K562 (cell line): Measurements from ENCODE around the gene NDUFAF5. TPM values are rescaled to one million over a fixed set of nuclear protein-coding genes. Genes with fewer than 3 reads are reported as not detected.

Source experiments
- ATAC-seq: fragments of 200-7000 bp; cut with Tn5 transposase; 3 replicates; pipeline ENCODE4 v1.9.1; 2020; ENCODE audit warnings: moderate library complexity
- Bru-seq: library from RNA; stranded (reverse); fragments of 400-500 nt; gene quantifications from one replicate; lab custom pipeline; 2021; lab: Mats Ljungman, UMichigan
- BruChase-seq, 2 experiments: library from RNA; stranded (reverse); fragments of 400-500 nt; gene quantifications; one replicate each; lab custom pipeline; 2021; lab: Mats Ljungman, UMichigan
- BruUV-seq: library from RNA; stranded (reverse); fragments of 400-500 nt; replicated peaks from 2 replicates; lab custom pipeline; 2021; lab: Mats Ljungman, UMichigan
- CTCF ChIA-PET: fragments of 300-600 bp; formaldehyde crosslinking; extraction: SDS; loops from one replicate; lab custom pipeline; 2021; ENCODE audit warnings: low intra/inter-chr PET ratio; lab: Yijun Ruan, JAX
- POLR2A ChIA-PET: fragments of 300-600, 350-650 bp; sonication (Branson Sonifier 250); formaldehyde crosslinking; extraction: SDS; loops from one replicate; lab custom pipeline; 2021; ENCODE audit warnings: antibody characterized with exemption, inconsistent platforms; lab: Yijun Ruan, JAX
- DNase-seq, 4 experiments: peaks; one replicate each; pipeline versions ENCODE4 v3.0.0 to v3.0.0-alpha.2; 2011 to 2018; ENCODE audit warnings: low spot score in 3 of 4, mixed read lengths in 3 of 4; ENCODE audit errors: extremely low read depth in 1 of 4
- FAIRE-seq: peaks from 2 replicates; lab custom pipeline; 2011; peaks lifted over from hg19 to GRCh38; lab: Jason Lieb, UNC
- H2AFZ ChIP-seq: 2 replicates; pipeline ENCODE4 v1.6.0; 2011; ENCODE audit warnings: low read depth, low read length, control low read depth, inconsistent platforms
- H3K27ac ChIP-seq: fragments of 200-600 bp; 3 replicates; pipeline ENCODE4 v1.8.0; 2011; ENCODE audit warnings: low read depth, mild to moderate bottlenecking, control low read depth, inconsistent platforms, low read length, moderate library complexity, mixed read lengths; ENCODE audit errors: extremely low read depth
- H3K27me3 ChIP-seq, 2 experiments: fragments of 300-600 bp in 1 of 2; 2 replicates in 1 of 2; 3 replicates in 1 of 2; pipeline versions ENCODE4 v1.6.0 to v1.8.0; 2011; ENCODE audit warnings: inconsistent platforms in 2 of 2, low read length in 2 of 2, mild to moderate bottlenecking in 1 of 2, mixed read lengths in 1 of 2, moderate library complexity in 1 of 2; ENCODE audit not compliant: control insufficient read depth in 2 of 2, insufficient read depth in 2 of 2
- H3K36me3 ChIP-seq: fragments of 300-600 bp; 3 replicates; pipeline ENCODE4 v1.8.0; 2011; ENCODE audit warnings: mild to moderate bottlenecking, low read length, inconsistent platforms; ENCODE audit not compliant: control insufficient read depth, insufficient read depth
- H3K4me1 ChIP-seq, 2 experiments: fragments of 200-600 bp in 1 of 2; replicated peaks in 1 of 2; 2 replicates in 1 of 2; 3 replicates in 1 of 2; pipeline versions ENCODE4 v1.5.1 to v1.8.0; 2011; ENCODE audit warnings: inconsistent platforms in 2 of 2, low read length in 2 of 2, mild to moderate bottlenecking in 1 of 2, mixed read lengths in 1 of 2, moderate library complexity in 1 of 2; ENCODE audit not compliant: control insufficient read depth in 2 of 2, insufficient read depth in 2 of 2
- H3K4me2 ChIP-seq: 2 replicates; pipeline ENCODE4 v1.6.1; 2011; ENCODE audit warnings: low read length, control low read depth, inconsistent platforms, mixed read lengths; ENCODE audit not compliant: insufficient read depth
- H3K4me3 ChIP-seq: fragments of 200-600 bp; sonication (generic), shearing (Covaris generic); 2 replicates; pipeline ENCODE4 v1.5.1; 2016; ENCODE audit warnings: control low read depth, inconsistent platforms
- H3K79me2 ChIP-seq: fragments of 200-600 bp; 3 replicates; pipeline ENCODE4 v1.8.0; 2011; ENCODE audit warnings: low read length, inconsistent platforms; ENCODE audit not compliant: control insufficient read depth, insufficient read depth
- H3K9ac ChIP-seq, 2 experiments: 2 replicates each; pipeline versions ENCODE4 v1.6.0 to v1.6.1; 2011; ENCODE audit warnings: low read depth in 2 of 2, low read length in 2 of 2, control low read depth in 1 of 2, inconsistent platforms in 1 of 2, mild to moderate bottlenecking in 1 of 2, mixed read lengths in 1 of 2; ENCODE audit not compliant: insufficient read depth in 1 of 2
- H3K9me1 ChIP-seq: one replicate; pipeline ENCODE4 v1.6.0; 2011; ENCODE audit warnings: inconsistent platforms, mild to moderate bottlenecking, low read length, moderate library complexity; ENCODE audit not compliant: control insufficient read depth, insufficient read depth
- H3K9me3 ChIP-seq: replicated peaks from 2 replicates; pipeline ENCODE4 v1.5.1; 2011; ENCODE audit warnings: low read depth, low read length, inconsistent platforms; ENCODE audit not compliant: control insufficient read depth, insufficient read depth
- H4K20me1 ChIP-seq: replicated peaks from 2 replicates; pipeline ENCODE4 v1.6.1; 2011; ENCODE audit warnings: low read length, inconsistent platforms, mixed read lengths; ENCODE audit not compliant: control insufficient read depth, insufficient read depth
- HOXB6 ChIP-seq: fragments of 250-450 bp; sonication (Bioruptor Pico); IDR thresholded peaks from 2 replicates; pipeline ENCODE4 v1.5.1; 2022; ENCODE audit warnings: mild to moderate bottlenecking, borderline replicate concordance
- MBD2 ChIP-seq: sonication (generic); IDR thresholded peaks from 2 replicates; pipeline ENCODE4 v1.6.1; 2016; ENCODE audit warnings: low read depth, borderline replicate concordance
- NBN ChIP-seq: fragments of 450-650 bp; IDR thresholded peaks from 2 replicates; pipeline ENCODE4 v1.6.1; 2016; ENCODE audit warnings: low read depth, mild to moderate bottlenecking
- PCBP2 ChIP-seq: fragments of 200-400 bp; formaldehyde crosslinking; IDR thresholded peaks from 2 replicates; pipeline ENCODE4 v1.6.1; 2018; ENCODE audit warnings: low read length, low read depth, mild to moderate bottlenecking, moderate library complexity; ENCODE audit not compliant: poor library complexity, severe bottlenecking
- ZNF79 ChIP-seq: fragments of 250-450 bp; sonication (Bioruptor Pico); IDR thresholded peaks from 2 replicates; pipeline ENCODE4 v1.4.0; 2020; ENCODE audit warnings: low read depth, mild to moderate bottlenecking, moderate library complexity
- WGBS: fragments of 100-300 bp; shearing (Covaris generic); methylation state at CpG from one replicate; pipeline ENCODE4 v1.1.6; 2016; ENCODE audit warnings: low coverage, mixed read lengths; ENCODE audit not compliant: insufficient coverage; ENCODE audit errors: missing lambda C conversion rate; 5-methylcytosine and 5-hydroxymethylcytosine counted together
- in situ Hi-C: fragments of 300-500 bp; cut with MboI; formaldehyde crosslinking; loops from 4 replicates; pipeline ENCODE4 v1.15.0; 2018; ENCODE audit warnings: inconsistent platforms, mixed read lengths
- intact Hi-C: fragments of 100-400 bp; cut with micrococcal nuclease; formaldehyde crosslinking; loops from 2 replicates; pipeline ENCODE4 v1.14.2; 2022
- long read RNA-seq, 3 experiments: library from polyadenylated mRNA in 2 of 3; library from RNA in 1 of 3; unstranded in 2 of 3; stranded (forward) in 1 of 3; transcript quantifications; one replicate each; pipeline ENCODE4 v2.0.0, GENCODE V29; 2019 to 2022
- polyA minus RNA-seq, 3 experiments: library from RNA; depleted of rRNA, polyadenylated mRNA; stranded (reverse); fragments of >200 nt; gene quantifications; 2 replicates each; pipeline ENCODE4 v1.2.3, GENCODE V29; 2011
- polyA plus RNA-seq, 8 experiments: library from polyadenylated mRNA; depleted of rRNA in 4 of 8; stranded (reverse) in 5 of 8; unstranded in 3 of 8; fragments of >200 nt; fragmentation: Nextera tagmentation in 2 of 8; fragmentation: Illumina TruSeq in 1 of 8; extraction: Ambion mirVana in 2 of 8; extraction: Trizol in 1 of 8; gene quantifications; 2 replicates each; pipeline versions ENCODE4 v1.2.1 to v1.2.3, GENCODE V29; 2011 to 2014; ENCODE audit warnings: inconsistent platforms in 1 of 8, missing spikeins in 1 of 8
- total RNA-seq, 7 experiments: library from RNA; depleted of rRNA in 6 of 7; stranded (reverse); fragments of >200 nt in 6 of 7; fragmentation: Illumina TruSeq in 2 of 7; extraction: Trizol in 2 of 7; gene quantifications; 2 replicates each; pipeline versions ENCODE4 v1.2.1 to v1.2.3, GENCODE V29; 2011 to 2021; ENCODE audit warnings: low replicate concordance in 1 of 7
- TF ChIP-seq, protein P1 (sequence below): fragments of 200-800 bp; sonication (Bioruptor generic); IDR thresholded peaks from 2 replicates; pipeline ENCODE4 v1.6.1; 2017; ENCODE audit warnings: missing genetic modification characterization, missing compliant biosample characterization
- TF ChIP-seq, protein P2 (sequence below): sonication (generic); IDR thresholded peaks from 2 replicates; pipeline ENCODE4 v1.6.1; 2016

Gene NDUFAF5, protein sequence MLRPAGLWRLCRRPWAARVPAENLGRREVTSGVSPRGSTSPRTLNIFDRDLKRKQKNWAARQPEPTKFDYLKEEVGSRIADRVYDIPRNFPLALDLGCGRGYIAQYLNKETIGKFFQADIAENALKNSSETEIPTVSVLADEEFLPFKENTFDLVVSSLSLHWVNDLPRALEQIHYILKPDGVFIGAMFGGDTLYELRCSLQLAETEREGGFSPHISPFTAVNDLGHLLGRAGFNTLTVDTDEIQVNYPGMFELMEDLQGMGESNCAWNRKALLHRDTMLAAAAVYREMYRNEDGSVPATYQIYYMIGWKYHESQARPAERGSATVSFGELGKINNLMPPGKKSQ
- total RNA-seq (2011; cell fraction: chromatin; rRNA removed; ENCODE audit: low replicate concordance), result 14.1 and 79.1 TPM in 2 replicates
- 13.7 and 15.5 TPM in 2 replicates for total RNA-seq (2011; cell fraction: nucleolus; rRNA removed)
- 20.4 and 28.9 TPM in 2 replicates for total RNA-seq (2011; cell fraction: nucleoplasm; rRNA removed)
- total RNA-seq (2014; rRNA removed), result 16.1 and 17.2 TPM in 2 replicates
- total RNA-seq (2014; rRNA removed; fragmentation: Illumina TruSeq; extraction: Trizol), result 30.3 and 36.5 TPM in 2 replicates
- 20.3 and 23.6 TPM in 2 replicates for total RNA-seq (2015; rRNA removed; fragmentation: Illumina TruSeq; extraction: Trizol)
- total RNA-seq (2021), result 27.8 and 33.1 TPM in 2 replicates
- 25.3 and 29.5 TPM in 2 replicates for polyA plus RNA-seq (2011; rRNA removed)
- 4.5 and 15.9 TPM in 2 replicates for polyA plus RNA-seq (2011; cell fraction: cytosol; rRNA removed)
- 18.8 and 50.8 TPM in 2 replicates for polyA plus RNA-seq (2011; cell fraction: nucleus; rRNA removed)
- 16.6 and 18.1 TPM in 2 replicates for polyA plus RNA-seq (2012)
- polyA plus RNA-seq (2014; fragmentation: Illumina TruSeq; extraction: Trizol), result 20.3 and 20.5 TPM in 2 replicates
- polyA plus RNA-seq (2014; fragmentation: Nextera tagmentation; extraction: Ambion mirVana), result 10 to 100 TPM; 27.3 to 32.3 TPM
- polyA plus RNA-seq (2014; rRNA removed), result 25.5 and 31.8 TPM in 2 replicates
- 25.3 and 37.2 TPM in 2 replicates for polyA minus RNA-seq (2011; rRNA and poly(A)+ RNA removed)
- polyA minus RNA-seq (2011; cell fraction: cytosol; rRNA and poly(A)+ RNA removed), result 7.2 and 12.5 TPM in 2 replicates
- polyA minus RNA-seq (2011; cell fraction: nucleus; rRNA and poly(A)+ RNA removed), result 16.0 and 42.3 TPM in 2 replicates
- percentile 81 among the genes with signal in this experiment for Bru-seq, nascent RNA
- percentile 86 among the genes with signal in this experiment for BruChase-seq, experiment 1, labeled RNA remaining after a 2-hour chase
- BruChase-seq, experiment 2, labeled RNA remaining after a 6-hour chase, result percentile 84 among the genes with signal in this experiment
- long read RNA-seq, experiment 1, full-length matches to known transcripts, result 12 of 17 reads
- long read RNA-seq, experiment 1, partial matches to known transcripts, result 1 of 17 reads
- long read RNA-seq, experiment 1, other reads (novel, unspliced or antisense), result 4 of 17 reads
- long read RNA-seq, experiment 2, full-length matches to known transcripts, result 13 of 20 reads
- long read RNA-seq, experiment 2, partial matches to known transcripts, result 1 of 20 reads
- long read RNA-seq, experiment 2, other reads (novel, unspliced or antisense), result 6 of 20 reads
- long read RNA-seq, experiment 3, full-length matches to known transcripts, result 10 of 12 reads
- long read RNA-seq, experiment 3, partial matches to known transcripts, result 0 of 12 reads
- long read RNA-seq, experiment 3, other reads (novel, unspliced or antisense), result 2 of 12 reads

DNA sequence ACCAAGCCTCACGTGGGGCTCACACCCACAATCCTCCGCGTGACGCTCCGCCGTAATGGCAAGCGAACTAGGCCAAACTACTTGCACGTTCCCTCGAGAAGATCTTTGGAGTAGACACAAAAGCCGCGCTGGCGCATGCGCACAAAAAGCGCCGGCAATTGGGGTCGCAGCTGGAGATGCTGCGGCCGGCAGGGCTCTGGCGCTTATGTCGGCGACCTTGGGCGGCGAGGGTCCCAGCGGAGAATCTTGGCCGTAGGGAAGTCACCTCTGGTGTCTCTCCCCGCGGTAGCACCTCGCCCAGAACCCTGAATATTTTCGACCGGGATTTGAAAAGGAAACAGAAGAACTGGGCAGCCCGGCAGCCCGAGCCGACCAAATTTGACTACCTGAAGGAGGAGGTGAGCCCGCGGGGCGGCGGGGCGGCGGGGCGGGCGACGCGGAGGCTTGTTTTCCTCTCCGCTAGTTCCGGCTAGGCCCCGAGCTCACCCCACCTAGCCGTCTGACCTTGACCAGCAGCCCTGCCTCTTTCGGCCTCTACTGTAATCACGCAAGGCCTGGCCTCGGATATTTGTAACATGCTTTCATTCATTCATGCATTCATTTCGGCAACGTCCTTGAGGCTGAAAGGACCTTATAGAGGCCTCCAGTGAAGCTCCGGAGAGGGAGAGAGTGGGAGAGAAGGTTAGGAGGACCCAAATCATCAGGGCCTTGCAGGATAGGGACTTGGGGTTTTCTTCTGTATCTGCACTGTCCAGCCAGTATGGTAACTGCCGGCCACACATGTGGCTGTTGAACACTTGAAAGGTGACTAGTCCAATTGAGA is at the start of gene NDUFAF5, which contains the start of gene ESF1:
NDUFAF5 (plus strand) TSS at position 136 of the 823 bp plus-strand sequence; CDS start at position 177, 41 bp downstream.
ESF1 (minus strand) TSS at position 27 of the 823 bp plus-strand sequence. CDS start 1,779 bp downstream, outside the sequence.
- H3K36me3 ChIP-seq, result peaks cover 63% of the 10 kb centered on the region
- ATAC-seq (peak; percentile 92), DNase-seq (peak; percentile 74 to 95 (median 80)), FAIRE-seq (peak; percentile 89)
- POLR2A ChIA-PET, result interaction anchor here (0.6 to 1.2 kb wide), 2 partner anchors 18 to 49 kb away, joined by 3 to 6 read pairs; no protein-coding TSS in a partner anchor
- BruUV-seq, result TSS peak; percentile 52
- H3K4me2 ChIP-seq, result peak within 1 kb of the TSS; percentile 98
- intact Hi-C loops (loop anchor here (5.0 kb wide), 1 partner anchor 127 kb away; no protein-coding TSS in a partner anchor), in situ Hi-C loops (no loop called here)
- H4K20me1 ChIP-seq, result no peaks in the 10 kb centered on the region
- peaks cover 82% of the 10 kb centered on the region for H3K79me2 ChIP-seq
- peak within 1 kb of the TSS; percentile 83 to 94 for H3K9ac ChIP-seq
- no peaks in the 10 kb centered on the region for H3K9me1 ChIP-seq
- CTCF ChIA-PET, result interaction anchor here (0.5 kb wide), 1 partner anchor 13 kb away, joined by 3 read pairs; no protein-coding TSS in a partner anchor
- peaks cover 3 to 5% of the 10 kb centered on the region in 2 experiments; a peak in 3 of 5 replicates for H3K4me1 ChIP-seq
- peak within 1 kb of the TSS; percentile 95 for H2AFZ ChIP-seq
- no peaks in the 10 kb centered on the region for H3K27me3 ChIP-seq
- H3K27ac ChIP-seq, result peak within 1 kb of the TSS; percentile 90
- H3K9me3 ChIP-seq, result no peaks in the 10 kb centered on the region
- H3K4me3 ChIP-seq, result peak within 1 kb of the TSS; percentile 73
- 0% methylated on average over 20 of the region's 54 CpGs for WGBS
- TF ChIP-seq HOXB6 (no peak), MBD2 (0 out of 2 replicates have a peak, but pooled peaks have one; percentile 32), NBN (no peak), ZNF79 (CRISPR knock-in tag) (no peak), PCBP2 (no peak)
- TF ChIP-seq, protein P1, sequence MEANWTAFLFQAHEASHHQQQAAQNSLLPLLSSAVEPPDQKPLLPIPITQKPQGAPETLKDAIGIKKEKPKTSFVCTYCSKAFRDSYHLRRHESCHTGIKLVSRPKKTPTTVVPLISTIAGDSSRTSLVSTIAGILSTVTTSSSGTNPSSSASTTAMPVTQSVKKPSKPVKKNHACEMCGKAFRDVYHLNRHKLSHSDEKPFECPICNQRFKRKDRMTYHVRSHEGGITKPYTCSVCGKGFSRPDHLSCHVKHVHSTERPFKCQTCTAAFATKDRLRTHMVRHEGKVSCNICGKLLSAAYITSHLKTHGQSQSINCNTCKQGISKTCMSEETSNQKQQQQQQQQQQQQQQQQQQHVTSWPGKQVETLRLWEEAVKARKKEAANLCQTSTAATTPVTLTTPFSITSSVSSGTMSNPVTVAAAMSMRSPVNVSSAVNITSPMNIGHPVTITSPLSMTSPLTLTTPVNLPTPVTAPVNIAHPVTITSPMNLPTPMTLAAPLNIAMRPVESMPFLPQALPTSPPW (CRISPR knock-in tag), result no peak; the same call in 1 of the 2 replicates
- TF ChIP-seq, protein P2, sequence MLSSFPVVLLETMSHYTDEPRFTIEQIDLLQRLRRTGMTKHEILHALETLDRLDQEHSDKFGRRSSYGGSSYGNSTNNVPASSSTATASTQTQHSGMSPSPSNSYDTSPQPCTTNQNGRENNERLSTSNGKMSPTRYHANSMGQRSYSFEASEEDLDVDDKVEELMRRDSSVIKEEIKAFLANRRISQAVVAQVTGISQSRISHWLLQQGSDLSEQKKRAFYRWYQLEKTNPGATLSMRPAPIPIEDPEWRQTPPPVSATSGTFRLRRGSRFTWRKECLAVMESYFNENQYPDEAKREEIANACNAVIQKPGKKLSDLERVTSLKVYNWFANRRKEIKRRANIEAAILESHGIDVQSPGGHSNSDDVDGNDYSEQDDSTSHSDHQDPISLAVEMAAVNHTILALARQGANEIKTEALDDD, result peak; percentile 18; the same call in 1 of the 2 replicates
